HepG2 (cell line): ENCODE measurements around the gene TOX2.

Source experiments
- AGO2 ChIP-seq: fragments of 200-400 bp; formaldehyde crosslinking; optimal IDR thresholded peaks from 2 replicates; pipeline ENCODE3; 2017; ENCODE audit warnings: mild to moderate bottlenecking, low read depth, low read length, moderate library complexity
- CHD2 ChIP-seq: IDR thresholded peaks from 2 replicates; pipeline ENCODE4 v1.6.1; 2011; ENCODE audit warnings: low read depth, low read length, improper control_type of control experiment
- HDAC1 ChIP-seq: sonication (generic); formaldehyde crosslinking; IDR thresholded peaks from 2 replicates; pipeline ENCODE4 v1.5.1; 2020; ENCODE audit warnings: mild to moderate bottlenecking, missing genetic modification reagents
- HES4 ChIP-seq: sonication (generic); formaldehyde crosslinking; IDR thresholded peaks from 2 replicates; pipeline ENCODE4 v1.9.0; 2021; ENCODE audit warnings: mild to moderate bottlenecking, missing genetic modification reagents, borderline replicate concordance
- JUND ChIP-seq: sonication (generic); formaldehyde crosslinking; IDR thresholded peaks from 2 replicates; pipeline ENCODE4 v1.8.0; 2022; ENCODE audit warnings: mild to moderate bottlenecking, missing genetic modification reagents
- MAFF ChIP-seq: IDR thresholded peaks from 2 replicates; pipeline ENCODE4 v1.6.1; 2011; ENCODE audit warnings: low read depth, low read length, improper control_type of control experiment
- NR2C2 ChIP-seq: sonication (generic); formaldehyde crosslinking; IDR thresholded peaks from 2 replicates; pipeline ENCODE4 v1.4.0; 2020; ENCODE audit warnings: missing genetic modification reagents, mild to moderate bottlenecking, moderate library complexity, borderline replicate concordance
- POLR2A ChIP-seq, 2 experiments: IDR thresholded peaks; 2 replicates each; pipeline ENCODE4 v1.6.1; 2011; ENCODE audit warnings: low read depth in 2 of 2, low read length in 2 of 2, mild to moderate bottlenecking in 1 of 2, moderate library complexity in 1 of 2; ENCODE audit not compliant: insufficient read depth in 1 of 2
- POLR2AphosphoS5 ChIP-seq: IDR thresholded peaks from 2 replicates; pipeline ENCODE4 v1.6.1; 2012; ENCODE audit warnings: low read depth, low read length
- PRDM15 ChIP-seq: sonication (generic); formaldehyde crosslinking; IDR thresholded peaks from 2 replicates; pipeline ENCODE4 v1.4.0; 2020; ENCODE audit warnings: missing genetic modification reagents
- TCF7L2 ChIP-seq: IDR thresholded peaks from 2 replicates; pipeline ENCODE4 v1.6.1; 2011; ENCODE audit warnings: mild to moderate bottlenecking, low read depth, low read length, moderate library complexity
- ZNF121 ChIP-seq: sonication (generic); formaldehyde crosslinking; IDR thresholded peaks from 2 replicates; pipeline ENCODE4 v1.5.0; 2020; ENCODE audit warnings: mild to moderate bottlenecking, missing genetic modification reagents
- ZNF274 ChIP-seq: sonication (generic); formaldehyde crosslinking; IDR thresholded peaks from 2 replicates; pipeline ENCODE4 v1.5.1; 2020; ENCODE audit warnings: mild to moderate bottlenecking, missing genetic modification reagents
- TF ChIP-seq, protein P1 (sequence below): sonication (generic); formaldehyde crosslinking; IDR thresholded peaks from 2 replicates; pipeline ENCODE4 v1.4.0; 2020; ENCODE audit warnings: missing genetic modification reagents, borderline replicate concordance

- TF ChIP-seq ZNF274 (CRISPR knock-in tag) (no peak), PRDM15 (CRISPR knock-in tag) (no peak), HDAC1 (CRISPR knock-in tag) (no peak), TCF7L2 (no peak), CHD2 (no peak), AGO2 (no peak), POLR2AphosphoS5 (no peak), ZNF121 (CRISPR knock-in tag) (no peak), MAFF (no peak), POLR2A (IDR thresholded peaks at IDR 0.05; ENCODE audit: insufficient read depth in 1 of 2, low read depth in 2 of 2, low read length in 2 of 2) (no peak), HES4 (CRISPR knock-in tag) (no peak), JUND (CRISPR knock-in tag) (no peak), NR2C2 (CRISPR knock-in tag) (no peak)
- TF ChIP-seq, protein P1, sequence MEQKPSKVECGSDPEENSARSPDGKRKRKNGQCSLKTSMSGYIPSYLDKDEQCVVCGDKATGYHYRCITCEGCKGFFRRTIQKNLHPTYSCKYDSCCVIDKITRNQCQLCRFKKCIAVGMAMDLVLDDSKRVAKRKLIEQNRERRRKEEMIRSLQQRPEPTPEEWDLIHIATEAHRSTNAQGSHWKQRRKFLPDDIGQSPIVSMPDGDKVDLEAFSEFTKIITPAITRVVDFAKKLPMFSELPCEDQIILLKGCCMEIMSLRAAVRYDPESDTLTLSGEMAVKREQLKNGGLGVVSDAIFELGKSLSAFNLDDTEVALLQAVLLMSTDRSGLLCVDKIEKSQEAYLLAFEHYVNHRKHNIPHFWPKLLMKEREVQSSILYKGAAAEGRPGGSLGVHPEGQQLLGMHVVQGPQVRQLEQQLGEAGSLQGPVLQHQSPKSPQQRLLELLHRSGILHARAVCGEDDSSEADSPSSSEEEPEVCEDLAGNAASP, result no peak
These were observed 81.7 kb downstream of the TOX2 start for GRCh38 chr20:43996240-43996930.
